ENCODE data around the gene KRT39. TPM values are rescaled to one million over a fixed set of nuclear protein-coding genes. Genes with fewer than 3 reads are reported as not detected.

KRT39 gene
- total and polyA plus RNA-seq, 2 experiments from 2014 or later: not detected

- Histone ChIP-seq H3K79me2 (no peaks in the 10 kb centered on the region), H3K36me3 (replicated peaks; ENCODE audit: insufficient read depth, low read depth) (no peaks in the 10 kb centered on the region), H4K20me1 (ENCODE audit: insufficient read depth, poor library complexity, severe bottlenecking) (no peaks in the 10 kb centered on the region), H3K4me2 (no peak overlapping the region), H2AFZ (no peak overlapping the region), H3K27me3 (no peaks in the 10 kb centered on the region), H3K27ac (no peak overlapping the region), H3K4me1 (ENCODE audit: insufficient read depth) (peaks cover 6% of the 10 kb centered on the region), H3K9me3 (ENCODE audit: low read depth) (no peaks in the 10 kb centered on the region), H3K9me2 (replicated peaks; ENCODE audit: insufficient read depth) (no peaks in the 10 kb centered on the region), H3K4me3 (no peak overlapping the region)
- 85% methylated on average over 6 of the region's 6 CpGs for WGBS (ENCODE audit: low lambda C conversion rate, missing lambda C conversion rate)
- no peak for DNase-seq (ENCODE audit: low spot score)
- no peak for TF ChIP-seq EZH2phosphoT487 (IDR thresholded peaks at IDR 0.05; ENCODE audit: low read depth, severe bottlenecking, unreplicated experiment)
- TF ChIP-seq, protein P1, sequence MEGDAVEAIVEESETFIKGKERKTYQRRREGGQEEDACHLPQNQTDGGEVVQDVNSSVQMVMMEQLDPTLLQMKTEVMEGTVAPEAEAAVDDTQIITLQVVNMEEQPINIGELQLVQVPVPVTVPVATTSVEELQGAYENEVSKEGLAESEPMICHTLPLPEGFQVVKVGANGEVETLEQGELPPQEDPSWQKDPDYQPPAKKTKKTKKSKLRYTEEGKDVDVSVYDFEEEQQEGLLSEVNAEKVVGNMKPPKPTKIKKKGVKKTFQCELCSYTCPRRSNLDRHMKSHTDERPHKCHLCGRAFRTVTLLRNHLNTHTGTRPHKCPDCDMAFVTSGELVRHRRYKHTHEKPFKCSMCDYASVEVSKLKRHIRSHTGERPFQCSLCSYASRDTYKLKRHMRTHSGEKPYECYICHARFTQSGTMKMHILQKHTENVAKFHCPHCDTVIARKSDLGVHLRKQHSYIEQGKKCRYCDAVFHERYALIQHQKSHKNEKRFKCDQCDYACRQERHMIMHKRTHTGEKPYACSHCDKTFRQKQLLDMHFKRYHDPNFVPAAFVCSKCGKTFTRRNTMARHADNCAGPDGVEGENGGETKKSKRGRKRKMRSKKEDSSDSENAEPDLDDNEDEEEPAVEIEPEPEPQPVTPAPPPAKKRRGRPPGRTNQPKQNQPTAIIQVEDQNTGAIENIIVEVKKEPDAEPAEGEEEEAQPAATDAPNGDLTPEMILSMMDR (IDR thresholded peaks at IDR 0.05; ENCODE audit: poor library complexity): no peak
Observed at GRCh38 chr17:41012326-41013120, 45.8 kb upstream of the KRT39 start.

- H3K9me3 ChIP-seq (ENCODE audit: low read depth): no peaks in the 10 kb centered on the region
- no peak overlapping the region for H3K4me3 ChIP-seq
- no peaks in the 10 kb centered on the region for H4K20me1 ChIP-seq (ENCODE audit: insufficient read depth, poor library complexity, severe bottlenecking)
- no peaks in the 10 kb centered on the region for H3K27me3 ChIP-seq
- H3K9me2 ChIP-seq (replicated peaks; ENCODE audit: insufficient read depth): no peaks in the 10 kb centered on the region
- no peak overlapping the region for H2AFZ ChIP-seq
- H3K4me2 ChIP-seq: no peak overlapping the region
- no peak for DNase-seq (ENCODE audit: low spot score)
- peaks cover 6% of the 10 kb centered on the region for H3K4me1 ChIP-seq (ENCODE audit: insufficient read depth)
- no peaks in the 10 kb centered on the region for H3K36me3 ChIP-seq (replicated peaks; ENCODE audit: insufficient read depth, low read depth)
- H3K27ac ChIP-seq: no peak overlapping the region
- H3K79me2 ChIP-seq: no peaks in the 10 kb centered on the region
- TF ChIP-seq, protein P1 (IDR thresholded peaks at IDR 0.05; ENCODE audit: poor library complexity): no peak
- TF ChIP-seq EZH2phosphoT487 (IDR thresholded peaks at IDR 0.05; ENCODE audit: low read depth, severe bottlenecking, unreplicated experiment) (no peak), EZH2 (IDR thresholded peaks at IDR 0.05; ENCODE audit: borderline replicate concordance) (no peak)
Observed at GRCh38 chr17:41010441-41010840, 43.7 kb upstream of the KRT39 start.

GRCh38 chr17:41009936-41010335 is 43.2 kb upstream of the KRT39 start:
- no peak overlapping the region for H3K27ac ChIP-seq
- H3K79me2 ChIP-seq: no peaks in the 10 kb centered on the region
- H3K27me3 ChIP-seq: no peaks in the 10 kb centered on the region
- 91% methylated on average over 1 of the region's 1 CpG for WGBS (ENCODE audit: low lambda C conversion rate, missing lambda C conversion rate)
- no peak overlapping the region for H3K4me3 ChIP-seq
- H3K9me3 ChIP-seq (ENCODE audit: low read depth): no peaks in the 10 kb centered on the region
- H3K9me2 ChIP-seq (replicated peaks; ENCODE audit: insufficient read depth): no peaks in the 10 kb centered on the region
- no peak for DNase-seq (ENCODE audit: low spot score)
- TF ChIP-seq, protein P1 (IDR thresholded peaks at IDR 0.05; ENCODE audit: poor library complexity): no peak
- TF ChIP-seq EZH2phosphoT487 (IDR thresholded peaks at IDR 0.05; ENCODE audit: low read depth, severe bottlenecking, unreplicated experiment) (no peak), EZH2 (IDR thresholded peaks at IDR 0.05; ENCODE audit: borderline replicate concordance) (no peak)
- H3K4me1 ChIP-seq (ENCODE audit: insufficient read depth): peaks cover 6% of the 10 kb centered on the region
- H3K4me2 ChIP-seq: no peak overlapping the region
- no peak overlapping the region for H2AFZ ChIP-seq
- H4K20me1 ChIP-seq (ENCODE audit: insufficient read depth, poor library complexity, severe bottlenecking): no peaks in the 10 kb centered on the region
- no peaks in the 10 kb centered on the region for H3K36me3 ChIP-seq (replicated peaks; ENCODE audit: insufficient read depth, low read depth)
